Measurements from ENCODE around the gene TICAM1. TPM values are rescaled to one million over a fixed set of nuclear protein-coding genes. Genes with fewer than 3 reads are reported as not detected.
A peak's percentile ranks its signal among the peaks of the same experiment; 100 is the strongest.

Gene TICAM1
- total RNA-seq, 5 donors from 2014 or later (not counting 1 experiment from before 2014, with no cell fraction given): 12.8 to 20.3 (median 16.8) TPM

DNA sequence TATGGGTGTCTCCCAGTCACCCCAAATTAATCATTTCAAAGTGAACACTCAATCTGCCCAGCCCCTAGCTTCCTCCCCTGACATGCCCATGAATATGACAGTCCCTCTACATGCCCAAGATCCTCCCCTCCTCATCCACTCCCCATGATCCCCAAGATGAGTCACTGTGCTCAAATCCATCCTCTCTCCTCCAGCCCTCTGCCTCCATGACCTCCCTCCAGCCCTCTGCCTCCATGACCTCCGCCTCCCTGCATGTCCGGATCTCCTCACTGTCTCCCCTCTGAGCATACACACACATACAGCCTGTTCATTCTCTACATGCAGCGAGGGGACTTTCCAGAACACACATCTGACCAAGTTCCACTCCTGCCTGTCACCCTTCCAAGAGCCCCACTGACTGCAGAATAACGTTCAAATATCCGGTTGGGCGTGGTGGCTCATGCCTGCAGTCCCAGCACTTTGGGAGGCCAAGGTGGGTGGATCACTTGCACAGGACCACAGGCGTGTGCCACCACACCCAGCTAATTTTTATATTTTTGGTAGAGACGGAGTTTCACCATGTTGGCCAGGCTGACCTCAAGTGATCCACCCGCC lies 58.4 kb downstream of the TICAM1 start:
- ChIA-PET CTCF (no interaction called here), POLR2A (no interaction called here)
- H3K4me3 ChIP-seq (ENCODE audit: control insufficient read depth in 1 of 2, extremely low read depth in 1 of 2, low read length in 1 of 2): no peak overlapping the region
- H3K9me3 ChIP-seq: no peaks in the 10 kb centered on the region
- Mint-ChIP-seq H3K4me1 (peaks cover 0 to 5% (median 4%) of the 10 kb centered on the region in 3 donors), H3K9me3 (peaks cover 0 to 3% (median 0%) of the 10 kb centered on the region in 3 donors), H3K36me3 (peaks cover 4% of the 10 kb centered on the region), H3K4me3 (no peak overlapping the region), H3K27me3 (peaks cover 24 to 29% of the 10 kb centered on the region in 2 donors), H3K27ac (no peak overlapping the region)
- WGBS (ENCODE audit: insufficient coverage): 70% methylated on average over 4 of the region's 9 CpGs
- no peak overlapping the region for H3K27ac ChIP-seq (ENCODE audit: low read length)
- peaks cover 0 to 42% of the 10 kb centered on the region in 2 experiments for H3K27me3 ChIP-seq (replicated peaks in 1 of 2; ENCODE audit: control insufficient read depth in 2 of 2, extremely low read depth in 1 of 2, insufficient read depth in 2 of 2, low read length in 1 of 2)
- DNase-seq (no peak), ATAC-seq (replicated peaks in 1 of 4) (no peak)
- peaks cover 0 to 6% of the 10 kb centered on the region in 2 experiments for H3K4me1 ChIP-seq (ENCODE audit: control insufficient read depth in 1 of 2, extremely low read depth in 1 of 2, insufficient read depth in 2 of 2, low read length in 2 of 2)
- H3K36me3 ChIP-seq (ENCODE audit: control insufficient read depth in 2 of 2, extremely low read depth in 1 of 2, insufficient read depth in 1 of 2, low read length in 1 of 2): no peaks in the 10 kb centered on the region

DNA sequence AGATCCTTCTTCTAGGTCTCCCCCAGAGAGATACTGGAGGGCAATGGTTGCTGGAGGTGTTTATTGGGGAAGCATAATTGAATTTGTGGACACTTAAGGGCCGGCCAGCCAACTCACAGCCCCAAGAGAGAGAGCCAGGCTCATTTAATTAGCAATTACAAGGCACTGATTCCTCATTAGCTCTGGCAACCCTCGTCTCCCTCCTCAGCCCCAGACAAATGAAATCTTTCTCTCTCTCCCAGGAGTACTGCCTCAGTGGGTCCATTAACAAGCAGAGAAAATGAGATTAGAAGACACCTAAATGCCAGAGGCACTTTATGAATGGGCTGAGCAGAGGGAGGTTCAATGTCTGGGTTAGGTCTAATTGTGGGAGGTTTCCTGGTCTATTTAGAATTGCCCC lies 58.9 kb downstream of the TICAM1 start:
- Mint-ChIP-seq H3K4me1 (peaks cover 0 to 6% (median 4%) of the 10 kb centered on the region in 3 donors), H3K9me3 (peaks cover 0 to 3% (median 0%) of the 10 kb centered on the region in 3 donors), H3K27me3 (peaks cover 24 to 28% of the 10 kb centered on the region in 2 donors), H3K27ac (no peak overlapping the region), H3K4me3 (no peak overlapping the region), H3K36me3 (peaks cover 4% of the 10 kb centered on the region)
- no peak overlapping the region for H3K27ac ChIP-seq (ENCODE audit: low read length)
- peaks cover 0 to 6% of the 10 kb centered on the region in 2 experiments for H3K4me1 ChIP-seq (ENCODE audit: control insufficient read depth in 1 of 2, extremely low read depth in 1 of 2, insufficient read depth in 2 of 2, low read length in 2 of 2)
- WGBS (ENCODE audit: insufficient coverage): no CpG with 5 or more reads among the region's 2 CpGs
- H3K36me3 ChIP-seq (ENCODE audit: control insufficient read depth in 2 of 2, extremely low read depth in 1 of 2, insufficient read depth in 1 of 2, low read length in 1 of 2): no peaks in the 10 kb centered on the region
- POLR2A ChIA-PET: no interaction called here
- no peaks in the 10 kb centered on the region for H3K9me3 ChIP-seq
- DNase-seq (no peak), ATAC-seq (replicated peaks in 1 of 4) (no peak)
- CTCF ChIA-PET: interaction anchor here in 1 of 2 donors (0.7 kb wide), 1 partner anchor 18 kb away, joined by 3 read pairs; no protein-coding TSS in a partner anchor
- no peak overlapping the region for H3K4me3 ChIP-seq (ENCODE audit: control insufficient read depth in 1 of 2, extremely low read depth in 1 of 2, low read length in 1 of 2)
- H3K27me3 ChIP-seq (replicated peaks in 1 of 2; ENCODE audit: control insufficient read depth in 2 of 2, extremely low read depth in 1 of 2, insufficient read depth in 2 of 2, low read length in 1 of 2): peaks cover 0 to 40% of the 10 kb centered on the region in 2 experiments

DNA sequence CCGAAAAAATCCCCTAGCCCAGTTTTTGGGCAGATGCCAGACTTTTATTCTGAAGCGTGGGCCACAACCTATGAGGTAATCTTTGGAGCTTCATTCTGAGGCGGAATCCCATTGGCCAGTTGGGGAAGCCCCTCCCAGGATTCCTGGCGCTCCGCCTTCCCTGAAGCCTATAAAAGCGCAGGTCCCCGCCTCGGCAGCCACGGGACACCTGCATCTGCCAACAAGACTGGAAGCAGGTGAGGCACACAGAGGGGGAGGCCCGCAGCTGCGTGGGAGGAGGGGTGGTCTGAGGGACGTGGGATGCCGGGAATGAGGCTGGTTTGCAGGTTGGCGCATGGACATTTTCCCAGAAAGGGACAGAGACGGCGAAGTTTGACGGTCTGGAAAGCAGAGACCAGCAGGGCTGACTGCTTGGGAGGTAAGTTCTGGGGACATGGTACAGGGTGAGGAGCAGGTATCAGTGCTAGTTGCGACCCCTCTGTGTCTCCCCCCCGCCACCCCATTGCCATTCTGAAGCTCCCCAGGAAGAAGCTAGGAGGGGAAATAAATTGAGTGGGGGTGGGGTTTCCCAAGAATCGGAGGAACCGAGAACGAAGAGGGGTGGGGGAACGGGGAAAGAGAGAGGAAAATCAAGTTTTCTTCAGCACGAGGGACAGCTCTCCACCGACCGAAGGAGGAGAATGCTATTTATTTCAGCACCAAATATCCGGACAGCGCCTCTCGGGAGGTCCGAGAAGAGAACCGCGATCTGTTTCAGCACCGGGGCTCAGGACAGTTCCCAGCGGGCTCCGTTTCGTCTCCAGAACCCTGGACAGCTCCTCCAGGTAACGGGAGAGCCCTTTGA lies 62.4 kb downstream of the TICAM1 start:
- no peak overlapping the region for H3K27ac ChIP-seq (ENCODE audit: low read length)
- ChIA-PET CTCF (interaction anchor here (0.7 to 1.3 kb wide), 3 partner anchors 22 to 1464 kb away, joined by 3 to 8 read pairs (median 7); partner anchors contain the start of gene FEM1A (in 1 of the 2)), POLR2A (no interaction called here)
- peaks cover 21 to 23% of the 10 kb centered on the region in 2 donors for H3K27me3 Mint-ChIP-seq
- no peaks in the 10 kb centered on the region for H3K9me3 ChIP-seq
- H3K27ac Mint-ChIP-seq: peak overlapping the region in 1 of 2 donors; percentile 22
- peaks cover 0 to 6% (median 4%) of the 10 kb centered on the region in 3 donors for H3K4me1 Mint-ChIP-seq
- no peaks in the 10 kb centered on the region for H3K9me3 Mint-ChIP-seq
- no peaks in the 10 kb centered on the region for H3K36me3 ChIP-seq (ENCODE audit: control insufficient read depth in 2 of 2, extremely low read depth in 1 of 2, insufficient read depth in 1 of 2, low read length in 1 of 2)
- peaks cover 0 to 6% of the 10 kb centered on the region in 2 experiments for H3K4me1 ChIP-seq (ENCODE audit: control insufficient read depth in 1 of 2, extremely low read depth in 1 of 2, insufficient read depth in 2 of 2, low read length in 2 of 2)
- WGBS (ENCODE audit: insufficient coverage): 12% methylated on average over 30 of the region's 37 CpGs
- DNase-seq (peak; percentile 47 to 91 (median 79)), ATAC-seq (replicated peaks in 1 of 4) (peak; percentile 48 to 87 (median 76))
- no peaks in the 10 kb centered on the region for H3K36me3 Mint-ChIP-seq
- no peak overlapping the region for H3K4me3 ChIP-seq (ENCODE audit: control insufficient read depth in 1 of 2, extremely low read depth in 1 of 2, low read length in 1 of 2)
- H3K4me3 Mint-ChIP-seq: no peak overlapping the region
- peaks cover 0 to 39% of the 10 kb centered on the region in 2 experiments for H3K27me3 ChIP-seq (replicated peaks in 1 of 2; ENCODE audit: control insufficient read depth in 2 of 2, extremely low read depth in 1 of 2, insufficient read depth in 2 of 2, low read length in 1 of 2)

Other genes with a start within 250 kb of the TICAM1 start
- 10 to 100 TPM; 10.8 to 23.0 (median 19.5) TPM for gene TNFAIP8L1, start 192.2 kb downstream of the TICAM1 start, total RNA-seq
- 10 to 100 TPM; 27.5 to 46.4 (median 38.3) TPM for gene MYDGF, start 161.4 kb downstream of the TICAM1 start, total RNA-seq
- 100 to 1,000 TPM in 2 of 5 donors, 10 to 100 TPM in 3; 71.8 to 103 (median 95.3) TPM for gene DPP9, start 107.9 kb downstream of the TICAM1 start, total RNA-seq
- 10 to 100 TPM in 4 of 5 donors, 1 to 10 TPM in 1; 9.7 to 17.7 (median 16.1) TPM for gene FEM1A, start 40.0 kb downstream of the TICAM1 start, total RNA-seq
- gene PLIN3, start 36.0 kb upstream of the TICAM1 start, total RNA-seq: 10 to 100 TPM; 15.3 to 24.1 (median 21.8) TPM
- 10 to 100 TPM in 4 of 5 donors, 1 to 10 TPM in 1; 8.1 to 21.7 (median 15.8) TPM for gene ARRDC5, start 71.2 kb upstream of the TICAM1 start, total RNA-seq
- gene UHRF1, start 77.8 kb upstream of the TICAM1 start, total RNA-seq: 1 to 10 TPM in 4 of 5 donors, under 1 TPM in 1; 0.89 to 3.1 (median 2.0) TPM
- 10 to 100 TPM; 44.6 to 59.2 (median 47.8) TPM for gene KDM4B, start 137.4 kb upstream of the TICAM1 start, total RNA-seq